Lung (tissue), 12 donors: Measurements from ENCODE around the gene FOXN3. TPM values are rescaled to one million over a fixed set of nuclear protein-coding genes. Genes with fewer than 3 reads are reported as not detected.

Source experiments
- ATAC-seq: fragments of 200-7000 bp; cut with Tn5 transposase; one replicate; pipeline ENCODE4 v1.9.1; 2020; ENCODE audit warnings: moderate number of reproducible peaks; ENCODE audit not compliant: insufficient read depth, low FRiP score
- DNase-seq, 3 donors: peaks; one replicate each; pipeline ENCODE4 v3.0.0-alpha.2; 2013 to 2017
- H3K27ac ChIP-seq, 2 donors: one replicate each; pipeline ENCODE4 v1.5.1; 2013; ENCODE audit warnings: mild to moderate bottlenecking in 2 of 2, moderate library complexity in 2 of 2, control low read depth in 1 of 2, inconsistent platforms in 1 of 2, low read depth in 1 of 2, low read length in 1 of 2
- H3K27me3 ChIP-seq, 3 donors: one replicate each; pipeline ENCODE4 v1.5.1; 2013; ENCODE audit warnings: low read length in 2 of 3; ENCODE audit not compliant: control insufficient read depth in 3 of 3, insufficient read depth in 3 of 3
- H3K36me3 ChIP-seq, 4 donors: one replicate each; pipeline ENCODE4 v1.5.1; 2013; ENCODE audit warnings: low read length in 4 of 4, mild to moderate bottlenecking in 1 of 4, moderate library complexity in 1 of 4; ENCODE audit not compliant: control insufficient read depth in 4 of 4, insufficient read depth in 4 of 4
- H3K4me1 ChIP-seq, 5 donors: one replicate each; pipeline ENCODE4 v1.5.1; 2013; ENCODE audit warnings: low read length in 5 of 5, mild to moderate bottlenecking in 2 of 5, moderate library complexity in 1 of 5; ENCODE audit not compliant: control insufficient read depth in 5 of 5, insufficient read depth in 5 of 5
- H3K4me3 ChIP-seq: one replicate; pipeline ENCODE4 v1.5.1; 2013; ENCODE audit warnings: mild to moderate bottlenecking, control low read depth, moderate library complexity
- H3K9ac ChIP-seq, 2 donors: one replicate each; pipeline ENCODE4 v1.5.1; 2013; ENCODE audit warnings: low read length in 2 of 2, control low read depth in 1 of 2; ENCODE audit not compliant: insufficient read depth in 1 of 2
- H3K9me3 ChIP-seq, 4 donors: one replicate each; pipeline ENCODE4 v1.5.1; 2013; ENCODE audit warnings: low read length in 3 of 4, mild to moderate bottlenecking in 1 of 4, moderate library complexity in 1 of 4; ENCODE audit not compliant: control insufficient read depth in 4 of 4, insufficient read depth in 3 of 4
- CTCF ChIP-seq: IDR thresholded peaks from 2 replicates; pipeline ENCODE4 v1.5.1; 2012; ENCODE audit warnings: mild to moderate bottlenecking; ENCODE audit errors: control extremely low read depth, extremely low read depth
- WGBS, 2 donors: extraction: QIAGEN DNeasy Blood & Tissue Kit; methylation state at CpG; one replicate each; pipeline ENCODE4 v1.1.7; 2013; 5-methylcytosine and 5-hydroxymethylcytosine counted together
- polyA plus RNA-seq, 2 donors: library from polyadenylated mRNA; stranded (reverse); fragments of 200-250 nt; gene quantifications; one replicate each; pipeline ENCODE4 v1.2.1, GENCODE V29; 2013
- total RNA-seq, 2 donors: library from RNA; depleted of rRNA in 1 of 2; stranded (reverse); fragments of >200 nt in 1 of 2; gene quantifications; one replicate each; pipeline ENCODE4 v1.2.1, GENCODE V29; 2014 to 2021
- donor health status: control.
- donor health status: control.
- donor health status: Bipolar disorder and iron deficiency.
- donor health status: healthy.
- donor health status: DM: yes; HTN: yes; CAD: no.

Gene FOXN3
- total and polyA plus RNA-seq, 4 donors = 12.7 to 69.7 (median 34.9) TPM

- DNase-seq (peak in 1 of 3 donors; percentile 38), ATAC-seq (no peak)
- TF ChIP-seq CTCF = no peak
- no peaks in the 10 kb centered on the region for H3K27me3 ChIP-seq
- peaks cover 0 to 28% (median 5%) of the 10 kb centered on the region in 4 donors for H3K36me3 ChIP-seq
- H3K9me3 ChIP-seq = no peaks in the 10 kb centered on the region
- H3K9ac ChIP-seq = no peak overlapping the region
- WGBS, 2 donors = 12 to 13% methylated on average over 4 of the region's 4 CpGs
- no peak overlapping the region for H3K4me3 ChIP-seq
- peaks cover 0 to 22% (median 8%) of the 10 kb centered on the region in 5 donors for H3K4me1 ChIP-seq
- H3K27ac ChIP-seq = no peak overlapping the region
Observed at GRCh38 chr14:89406941-89407340, 10.1 kb downstream of the FOXN3 start.

GRCh38 chr14:89406361-89406760, 10.7 kb downstream of the FOXN3 start:
- Histone ChIP-seq H3K4me3 (no peak overlapping the region), H3K36me3 (peaks cover 0 to 28% (median 4%) of the 10 kb centered on the region in 4 donors), H3K27ac (no peak overlapping the region), H3K9ac (no peak overlapping the region), H3K27me3 (no peaks in the 10 kb centered on the region), H3K9me3 (no peaks in the 10 kb centered on the region), H3K4me1 (peaks cover 0 to 24% (median 8%) of the 10 kb centered on the region in 5 donors)
- ATAC-seq (no peak), DNase-seq (no peak)
- no peak for TF ChIP-seq CTCF

- WGBS, 2 donors = 90 to 97% methylated on average over 5 of the region's 5 CpGs
- Histone ChIP-seq H3K9me3 (no peaks in the 10 kb centered on the region), H3K4me3 (no peak overlapping the region), H3K27me3 (no peaks in the 10 kb centered on the region), H3K36me3 (peaks cover 0 to 24% (median 1%) of the 10 kb centered on the region in 4 donors), H3K4me1 (peaks cover 0 to 24% (median 8%) of the 10 kb centered on the region in 5 donors), H3K27ac (no peak overlapping the region), H3K9ac (no peak overlapping the region)
- no peak for DNase-seq
- ATAC-seq = no peak
- TF ChIP-seq CTCF = no peak
Observed at GRCh38 chr14:89405712-89406111, 11.3 kb downstream of the FOXN3 start.

GRCh38 chr14:89402363-89402762, 14.7 kb downstream of the FOXN3 start:
- ATAC-seq = no peak
- no peak for TF ChIP-seq CTCF
- DNase-seq = no peak
- Histone ChIP-seq H3K4me1 (peaks cover 5 to 18% (median 12%) of the 10 kb centered on the region in 5 donors), H3K9me3 (no peaks in the 10 kb centered on the region), H3K36me3 (peaks cover 0 to 16% (median 1%) of the 10 kb centered on the region in 4 donors), H3K27me3 (no peaks in the 10 kb centered on the region), H3K27ac (no peak overlapping the region), H3K4me3 (no peak overlapping the region), H3K9ac (no peak overlapping the region)
- 91 to 96% methylated on average over 3 of the region's 3 CpGs for WGBS, 2 donors
